Naive thymus-derived CD8-positive, alpha-beta T cell (primary cell): ENCODE results near the gene FMNL1. TPM values are rescaled to one million over a fixed set of nuclear protein-coding genes. Genes with fewer than 3 reads are reported as not detected.

Experiments used
- polyA plus RNA-seq, 3 donors: library from polyadenylated mRNA; unstranded; fragments of 300-500 nt; fragmentation: Illumina TruSeq; gene quantifications; one replicate each; pipeline ENCODE4 v1.2.3, GENCODE V29; 2021
- total RNA-seq, 8 experiments: library from RNA in 2 of 8; stranded (reverse) in 2 of 8; gene quantifications; one replicate each; pipeline ENCODE4 v1.2.3 and lab custom pipeline; 2021 to 2026

The FMNL1 gene
- total and polyA plus RNA-seq, 5 experiments from 2014 or later, result 18.0 to 394 (median 35.5) TPM

Other genes with a start within 250 kb of the FMNL1 start
- gene DCAKD, start 170.3 kb upstream of the FMNL1 start, total RNA-seq, result 10 to 100 TPM; 36.1 to 37.9 TPM
- gene DCAKD, start 170.3 kb upstream of the FMNL1 start, polyA plus RNA-seq, result 10 to 100 TPM; 13.1 to 16.1 (median 16.0) TPM
- 100 to 1,000 TPM; 130 to 139 TPM for gene NMT1, start 160.6 kb upstream of the FMNL1 start, total RNA-seq
- 10 to 100 TPM; 55.2 to 70.8 (median 65.0) TPM for gene NMT1, start 160.6 kb upstream of the FMNL1 start, polyA plus RNA-seq
- 1 to 10 TPM; 1.6 to 4.0 TPM for gene PLCD3, start 89.4 kb upstream of the FMNL1 start, total RNA-seq
- gene PLCD3, start 89.4 kb upstream of the FMNL1 start, polyA plus RNA-seq, result under 1 TPM; 0.35 to 0.65 (median 0.56) TPM
- 10 to 100 TPM; 39.4 to 48.5 TPM for gene ACBD4, start 86.2 kb upstream of the FMNL1 start, total RNA-seq
- 10 to 100 TPM; 10.5 to 17.4 (median 11.7) TPM for gene ACBD4, start 86.2 kb upstream of the FMNL1 start, polyA plus RNA-seq
- 10 to 100 TPM; 34.3 to 35.1 TPM for gene HEXIM1, start 73.4 kb upstream of the FMNL1 start, total RNA-seq
- 1 to 10 TPM; 4.9 to 6.8 (median 5.4) TPM for gene HEXIM1, start 73.4 kb upstream of the FMNL1 start, polyA plus RNA-seq
- 1 to 10 TPM; 3.4 to 4.4 TPM for gene HEXIM2, start 60.0 kb upstream of the FMNL1 start, total RNA-seq
- 1 to 10 TPM; 2.6 to 3.6 (median 3.3) TPM for gene HEXIM2, start 60.0 kb upstream of the FMNL1 start, polyA plus RNA-seq
- gene SPATA32, start 40.2 kb downstream of the FMNL1 start, total RNA-seq, result under 1 TPM; 0.47 to 0.75 TPM
- gene SPATA32, start 40.2 kb downstream of the FMNL1 start, polyA plus RNA-seq, result under 1 TPM; 0.30 to 0.81 (median 0.44) TPM
- 10 to 100 TPM; 37.6 to 37.8 TPM for gene MAP3K14, start 95.1 kb downstream of the FMNL1 start, total RNA-seq
- 1 to 10 TPM in 2 of 3 donors, under 1 TPM in 1; 0.73 to 7.2 (median 1.8) TPM for gene MAP3K14, start 95.1 kb downstream of the FMNL1 start, polyA plus RNA-seq
- gene ARHGAP27, start 211.0 kb downstream of the FMNL1 start, total RNA-seq, result 100 to 1,000 TPM; 101 to 102 TPM
- 10 to 100 TPM; 17.3 to 31.1 (median 19.8) TPM for gene ARHGAP27, start 211.0 kb downstream of the FMNL1 start, polyA plus RNA-seq